GM18520 (cell line): Measurements from ENCODE around the gene KCTD1.

Experiments used
- ATAC-seq: cut with Tn5 transposase; IDR thresholded peaks from one replicate; pipeline ENCODE4 v1.9.1; 2021; ENCODE audit not compliant: unreplicated experiment

The KCTD1 gene

DNA sequence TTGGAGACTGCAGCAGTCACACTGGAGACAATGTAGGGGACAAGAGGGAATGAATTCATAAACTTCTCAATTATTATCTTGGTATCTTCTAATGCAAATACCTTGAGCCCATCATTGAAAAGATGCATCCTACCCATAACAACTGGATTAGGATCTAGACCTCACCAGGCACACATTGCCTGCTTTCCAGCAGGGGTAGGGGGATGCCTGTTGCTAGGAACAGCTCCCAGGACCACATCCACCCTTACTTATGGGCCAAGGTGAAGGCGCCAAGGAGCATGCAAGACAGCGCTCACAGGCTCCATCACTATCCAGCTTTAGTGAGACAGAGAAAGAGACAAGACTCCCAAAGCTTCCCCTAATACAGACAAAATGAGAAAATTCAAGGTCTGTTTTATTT lies 24.4 kb downstream of the KCTD1 start:
- no peak for ATAC-seq

DNA sequence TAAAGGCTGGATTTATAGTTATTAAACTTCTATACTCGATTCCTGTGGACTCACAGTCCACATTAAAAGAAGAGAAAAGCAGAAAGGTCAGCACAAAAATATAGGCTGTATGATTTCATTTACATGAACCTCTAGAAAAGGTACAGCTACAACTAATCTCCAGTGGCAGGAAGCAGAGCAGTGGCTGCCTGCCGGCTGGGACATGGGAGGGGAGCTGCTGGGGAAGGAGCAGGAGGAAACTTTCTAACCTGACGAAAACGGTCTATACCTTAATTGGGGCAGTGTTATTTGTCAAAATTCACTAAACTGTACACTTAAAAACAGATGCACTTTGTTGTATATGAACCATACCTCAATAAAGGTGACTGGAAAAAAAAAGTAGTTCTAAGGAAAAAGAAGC lies 26.7 kb downstream of the KCTD1 start:
- no peak for ATAC-seq

DNA sequence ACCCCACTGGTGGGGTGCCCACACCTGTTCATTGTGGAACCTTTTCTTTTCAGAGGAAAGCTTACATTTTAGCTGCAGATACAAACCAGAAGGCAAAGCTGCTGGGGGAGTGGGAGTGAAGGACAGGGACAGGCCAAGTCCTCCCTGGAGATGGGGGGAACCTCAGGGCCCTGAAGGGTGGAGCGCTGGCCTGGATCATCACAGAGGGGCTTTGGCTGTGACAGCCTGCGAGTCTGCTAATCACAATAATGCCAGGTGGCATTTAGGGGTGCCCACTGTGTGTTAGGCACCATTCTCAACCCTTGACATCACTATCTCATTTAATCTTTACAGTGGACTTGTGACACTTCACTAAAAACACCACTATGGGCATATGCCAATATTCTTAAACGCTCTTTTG lies 27.4 kb downstream of the KCTD1 start:
- ATAC-seq = no peak

DNA sequence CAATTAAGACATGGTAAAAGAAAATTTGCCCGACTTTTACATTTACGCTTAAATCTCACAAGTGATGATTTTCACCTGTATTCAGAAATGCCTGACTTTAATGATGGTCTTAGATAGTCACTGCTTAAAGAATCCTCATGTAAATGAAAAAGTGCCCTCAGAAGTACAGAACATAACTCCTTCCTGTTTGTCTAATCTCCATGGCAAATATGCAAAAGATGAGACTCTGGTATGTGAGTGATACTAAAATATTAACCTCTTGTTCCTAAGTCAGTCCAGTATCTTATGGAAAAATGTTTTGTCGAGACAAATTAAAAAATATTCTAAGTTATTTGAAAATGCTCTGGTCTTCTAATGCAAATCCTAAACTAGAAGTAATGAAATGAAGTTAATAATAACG lies 29.2 kb downstream of the KCTD1 start:
- ATAC-seq = no peak

DNA sequence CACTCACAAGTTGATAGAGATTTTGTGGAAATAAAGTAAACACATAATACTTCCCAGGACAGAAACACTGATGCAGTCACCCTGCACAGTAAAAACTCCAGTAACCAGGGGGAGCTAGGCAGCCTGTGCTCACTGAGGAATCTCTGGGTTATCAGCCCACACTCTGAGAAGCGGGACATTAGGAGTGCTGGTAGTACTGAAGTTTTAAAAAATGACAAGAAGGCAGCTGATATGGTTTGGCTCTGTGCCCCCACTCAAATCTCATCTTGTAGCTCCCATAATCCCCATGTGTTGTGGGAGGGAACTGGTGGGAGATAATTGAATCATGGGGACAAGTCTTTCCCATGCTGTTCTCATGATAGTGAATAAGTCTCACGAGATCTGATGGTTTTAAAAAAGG lies 31.4 kb downstream of the KCTD1 start:
- ATAC-seq = no peak

DNA sequence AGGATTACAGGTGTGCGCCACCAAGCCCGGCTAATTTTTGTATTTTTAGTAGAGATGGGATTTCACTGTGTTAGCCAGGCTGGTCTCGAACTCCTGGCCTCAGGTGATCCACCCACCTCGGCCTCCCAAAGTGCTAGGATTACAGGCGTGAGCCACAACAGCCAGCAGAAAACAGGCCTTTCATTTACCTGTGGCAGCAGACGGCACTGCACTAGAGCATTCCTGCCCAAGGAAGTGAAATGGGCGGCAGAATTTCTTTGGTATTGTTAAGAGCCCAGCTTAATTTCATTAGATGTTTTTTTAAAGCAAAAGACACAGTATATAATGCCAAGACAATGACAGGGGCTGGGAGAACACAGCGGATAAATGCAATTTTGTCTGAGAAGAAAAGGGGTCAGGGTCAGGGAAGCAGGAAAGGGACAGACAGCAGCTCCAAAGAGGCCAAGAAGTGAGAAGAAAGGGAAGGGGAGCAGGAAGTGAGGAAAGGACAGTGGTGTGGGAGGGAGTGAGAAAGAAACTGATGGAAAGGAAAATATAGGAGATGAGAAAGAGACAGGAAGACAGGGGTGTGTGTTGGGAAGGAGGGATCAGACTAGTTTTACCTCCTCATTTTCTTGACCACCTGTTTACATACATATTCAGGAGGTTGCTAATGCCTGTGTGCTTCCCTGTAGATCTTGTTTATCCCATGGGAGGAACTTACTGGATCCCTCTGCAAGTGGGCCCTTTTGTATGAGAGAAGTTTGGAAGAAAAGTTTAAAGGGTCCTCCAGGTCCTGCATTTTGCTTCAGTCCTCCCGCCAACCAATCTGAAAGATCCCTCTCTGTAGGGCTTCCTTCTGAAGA lies 32.5 kb downstream of the KCTD1 start:
- no peak for ATAC-seq

DNA sequence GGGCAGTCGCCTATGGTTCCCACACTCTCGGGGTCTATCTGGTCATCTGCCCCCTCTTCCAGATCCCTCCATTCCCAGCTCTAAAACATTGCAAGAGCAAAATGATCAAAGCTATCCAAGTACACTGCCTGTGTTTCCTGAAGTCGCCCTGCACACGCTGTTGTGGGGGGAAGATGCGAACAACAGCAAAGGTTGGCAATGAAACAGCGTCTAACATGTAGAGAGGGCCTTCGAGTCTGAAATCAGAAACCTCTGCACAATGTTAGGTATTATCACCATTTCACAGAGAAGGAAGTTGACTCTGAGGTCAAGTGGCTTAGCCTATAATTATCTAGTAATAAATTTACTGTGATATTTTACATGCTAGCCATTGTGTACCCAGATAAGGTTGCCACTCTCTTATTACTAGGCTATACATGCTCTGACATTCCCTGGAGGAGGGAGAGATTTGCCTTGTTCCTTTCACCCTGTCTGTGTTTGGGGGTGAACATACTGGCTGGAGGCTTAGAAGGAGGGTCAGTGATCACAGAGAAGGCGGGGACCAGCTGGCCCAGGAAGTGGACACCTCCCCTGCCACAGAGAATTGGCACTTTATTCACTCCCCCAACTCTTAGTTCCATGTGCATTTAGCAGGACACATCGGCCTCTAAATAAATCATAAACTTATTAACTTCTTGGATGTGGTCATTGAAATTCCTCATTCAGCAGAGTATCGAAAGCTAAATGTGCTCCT lies 36.8 kb downstream of the KCTD1 start:
- ATAC-seq = no peak

DNA sequence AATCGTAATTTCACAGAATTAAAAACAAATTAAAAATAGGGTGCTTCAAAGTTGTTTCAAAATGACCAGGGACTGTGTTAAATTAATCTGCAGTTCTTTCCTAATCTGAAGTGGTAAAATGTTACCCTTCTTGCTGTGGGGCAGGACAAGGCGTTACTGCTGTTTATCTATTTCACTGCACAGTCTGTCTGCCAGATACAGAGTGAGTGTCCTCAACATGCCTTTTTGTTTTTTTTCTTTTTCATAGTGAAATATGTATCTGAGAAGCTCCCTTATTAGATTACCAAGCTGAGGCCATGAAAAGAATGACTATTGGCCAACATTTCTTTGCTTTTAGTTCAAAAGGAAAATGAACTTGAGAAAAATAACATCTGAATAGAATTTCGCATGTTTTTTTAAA lies 38.0 kb downstream of the KCTD1 start:
- ATAC-seq = no peak

DNA sequence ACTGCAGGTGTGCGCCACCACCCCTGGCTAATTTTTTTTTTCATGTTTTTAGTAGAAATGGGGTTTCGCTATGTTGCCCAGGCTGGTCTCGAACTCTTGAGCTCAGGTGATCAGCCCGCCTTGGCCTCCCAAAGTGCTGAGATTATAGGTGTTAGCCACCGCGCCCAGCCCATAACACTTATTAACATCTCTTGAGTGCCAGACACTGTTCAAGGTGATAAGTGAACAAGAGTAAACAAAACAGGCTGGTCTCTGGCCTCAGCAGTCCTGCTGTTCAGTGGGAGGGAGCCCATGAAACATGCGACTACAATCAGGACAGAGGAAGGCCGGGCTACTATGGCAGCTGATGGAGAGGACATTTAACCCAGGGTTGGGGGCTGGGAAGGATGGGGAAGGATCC lies 42.3 kb downstream of the KCTD1 start:
- no peak for ATAC-seq

DNA sequence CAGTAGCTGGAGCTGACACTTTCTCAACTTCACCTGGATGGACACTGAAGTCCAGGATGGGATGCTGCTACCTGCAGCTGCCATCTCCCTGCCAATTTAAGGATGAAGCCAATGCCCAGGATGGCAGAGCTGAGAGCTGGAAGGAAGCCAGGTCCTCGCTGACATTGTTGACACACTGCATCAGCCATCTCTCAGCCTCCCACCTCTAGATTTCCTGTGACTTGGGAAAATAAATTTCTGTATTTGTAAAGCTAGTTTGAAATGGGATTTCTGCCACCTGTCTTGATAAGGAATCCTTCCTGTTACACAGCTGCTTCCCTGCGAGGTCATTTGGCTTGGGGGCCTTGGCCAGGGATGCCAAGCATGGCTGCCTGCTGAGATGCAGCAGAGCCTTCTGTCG lies 43.5 kb downstream of the KCTD1 start:
- ATAC-seq = no peak

DNA sequence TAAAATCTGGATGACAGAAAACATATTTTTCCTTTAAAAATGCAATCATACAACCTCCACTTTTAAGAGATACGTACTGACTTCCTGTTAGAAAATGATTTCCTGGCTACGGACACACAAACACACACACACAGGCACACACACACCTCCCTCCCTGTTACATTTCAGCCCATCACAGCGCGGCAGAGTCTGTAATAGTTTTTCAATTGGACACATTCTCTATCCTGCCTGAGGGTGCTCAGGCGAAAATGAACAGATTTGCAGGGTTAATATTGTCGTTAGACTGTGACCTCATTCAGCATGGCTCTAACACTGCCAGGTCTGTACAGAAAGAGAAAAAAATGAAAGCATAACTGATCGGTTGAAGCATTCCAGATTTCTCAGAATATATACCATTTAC lies 45.0 kb downstream of the KCTD1 start:
- no peak for ATAC-seq

DNA sequence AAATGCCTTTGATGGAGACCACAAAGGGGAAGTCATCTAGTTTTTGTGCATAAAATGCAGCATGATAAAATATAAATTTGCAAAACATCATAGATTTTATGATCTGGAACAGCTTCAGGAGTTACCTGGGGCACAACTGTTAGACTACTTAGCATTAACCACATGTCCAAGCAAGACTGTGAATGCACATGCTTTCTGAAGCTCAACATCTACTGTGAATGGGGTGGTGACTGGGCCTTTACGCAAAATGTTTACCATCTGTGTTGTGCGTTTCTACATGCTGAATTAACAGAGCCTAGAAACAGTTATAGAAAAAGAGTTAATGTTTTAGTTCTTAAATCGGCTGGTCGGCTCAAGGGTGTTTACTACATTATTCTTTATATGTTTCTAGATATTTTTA lies 45.5 kb downstream of the KCTD1 start:
- ATAC-seq = no peak

DNA sequence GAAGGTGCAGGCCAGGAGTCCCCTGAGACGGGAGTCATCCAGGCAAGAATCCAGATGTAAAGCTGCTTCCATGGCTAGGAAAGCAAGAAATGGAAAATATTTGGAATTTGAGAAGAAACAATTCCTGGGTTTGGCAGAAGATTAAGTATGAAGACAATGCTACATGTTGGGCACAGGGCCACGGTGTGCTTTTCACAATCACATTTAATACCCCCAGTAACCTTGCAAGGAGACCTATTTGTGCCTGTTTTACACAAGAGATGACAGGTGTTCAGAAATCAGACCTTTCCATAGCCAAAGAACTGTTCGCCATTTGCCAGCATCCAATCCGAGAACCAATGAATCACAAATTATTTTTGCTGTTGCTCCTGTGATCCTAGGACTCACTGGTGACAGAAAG lies 50.5 kb downstream of the KCTD1 start:
- no peak for ATAC-seq

DNA sequence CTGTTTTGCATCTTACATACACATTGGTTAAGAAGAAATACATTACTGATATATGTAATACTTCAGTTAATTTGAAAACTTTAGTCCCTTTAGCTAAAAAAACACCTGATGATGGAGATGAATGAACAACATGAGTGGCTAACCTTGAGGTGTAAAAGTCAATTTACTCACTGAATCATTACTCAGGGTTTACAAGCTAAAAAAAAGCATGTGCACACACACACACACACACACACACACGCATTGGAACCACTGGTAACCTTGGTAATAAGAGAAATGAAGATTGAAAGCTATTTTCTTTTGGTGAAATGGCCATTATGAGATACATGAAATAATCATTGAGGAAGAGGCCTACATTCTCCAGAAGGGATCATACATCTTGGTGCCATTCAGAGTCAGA lies 51.8 kb downstream of the KCTD1 start:
- ATAC-seq = no peak

DNA sequence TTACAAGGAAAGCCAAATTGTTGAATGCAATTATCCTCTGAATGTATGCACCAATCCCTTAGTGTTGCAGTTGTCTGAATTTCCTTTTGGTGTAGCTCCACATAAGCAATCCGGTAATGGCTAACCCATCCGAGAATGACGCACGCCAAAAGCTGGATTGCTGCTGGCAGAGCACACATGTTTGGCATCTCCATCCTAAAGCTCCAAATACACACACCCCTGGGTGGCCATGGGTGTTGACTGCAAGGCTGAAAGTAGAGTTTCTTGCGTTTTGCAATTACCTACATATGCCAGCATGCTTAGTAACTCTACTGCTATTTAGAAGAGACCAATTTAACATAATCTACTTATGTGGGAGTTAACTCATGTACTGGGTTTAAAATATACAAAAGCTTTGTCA lies 53.1 kb downstream of the KCTD1 start:
- no peak for ATAC-seq

DNA sequence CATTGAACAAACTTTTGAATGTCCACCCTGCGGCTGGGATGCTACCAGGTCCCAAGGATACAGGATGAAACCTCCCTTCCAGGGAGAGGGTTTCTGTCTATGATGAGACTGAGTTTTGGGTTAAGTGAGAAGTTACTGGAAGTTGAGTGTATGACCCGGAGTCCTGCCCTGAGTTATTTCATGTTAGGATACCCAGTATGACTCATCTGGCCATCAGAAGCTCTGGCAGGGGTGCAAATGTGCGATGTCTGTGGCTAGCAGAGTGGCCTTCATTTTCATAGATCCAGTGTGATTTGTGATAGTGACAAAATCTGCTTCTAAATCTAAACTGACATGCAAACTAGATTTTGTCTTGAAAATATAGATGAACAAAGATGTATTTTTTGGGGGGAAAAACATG lies 55.3 kb downstream of the KCTD1 start:
- peak; percentile 92 for ATAC-seq

DNA sequence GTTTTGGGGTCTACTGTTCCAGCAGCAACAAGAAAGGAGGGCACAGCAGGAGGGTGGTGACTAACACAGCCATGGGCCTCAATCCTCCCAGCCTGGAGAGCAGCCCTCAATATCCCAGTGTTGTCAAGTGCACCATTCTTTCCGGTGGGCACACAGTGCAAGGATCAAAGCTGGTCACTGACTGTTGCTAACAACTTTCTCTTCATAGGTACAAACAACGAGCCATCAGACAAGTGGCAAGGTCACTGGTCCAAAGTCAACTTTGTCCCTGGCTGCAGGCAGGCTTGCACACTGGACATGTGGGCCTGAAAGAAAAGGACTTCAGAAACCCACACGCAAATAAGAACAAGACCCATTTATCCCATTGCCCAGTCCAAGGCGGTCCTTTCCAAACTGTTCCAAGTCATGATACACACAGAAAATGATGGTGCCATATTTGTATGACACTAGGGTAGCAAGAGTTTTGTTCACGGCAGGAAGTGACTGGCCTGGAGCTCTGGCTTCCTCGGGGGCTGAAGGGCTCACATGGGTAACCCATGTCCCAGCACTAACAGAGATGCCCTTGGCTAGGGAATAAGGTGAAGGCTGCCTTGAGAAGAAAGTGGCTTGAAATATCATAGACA lies 57.0 kb downstream of the KCTD1 start:
- no peak for ATAC-seq

DNA sequence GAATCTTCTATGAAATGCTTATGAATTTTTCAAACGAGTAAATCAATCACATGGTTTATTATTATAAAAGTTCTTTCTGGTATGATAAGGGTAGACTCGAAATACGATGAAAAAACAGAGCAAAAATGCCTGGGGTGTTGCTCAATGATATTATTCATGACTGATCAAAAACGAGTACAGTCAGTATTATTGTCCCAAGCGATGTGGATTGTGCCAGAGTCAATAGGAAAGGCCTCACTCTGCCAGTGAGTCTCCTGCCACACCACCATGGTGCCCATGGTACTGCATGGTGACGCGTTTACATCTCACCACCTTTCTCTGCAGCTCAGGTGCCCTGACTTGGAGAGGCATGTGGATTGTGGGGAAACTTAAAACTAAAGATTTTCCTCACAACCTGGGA lies 58.5 kb downstream of the KCTD1 start:
- ATAC-seq = no peak

DNA sequence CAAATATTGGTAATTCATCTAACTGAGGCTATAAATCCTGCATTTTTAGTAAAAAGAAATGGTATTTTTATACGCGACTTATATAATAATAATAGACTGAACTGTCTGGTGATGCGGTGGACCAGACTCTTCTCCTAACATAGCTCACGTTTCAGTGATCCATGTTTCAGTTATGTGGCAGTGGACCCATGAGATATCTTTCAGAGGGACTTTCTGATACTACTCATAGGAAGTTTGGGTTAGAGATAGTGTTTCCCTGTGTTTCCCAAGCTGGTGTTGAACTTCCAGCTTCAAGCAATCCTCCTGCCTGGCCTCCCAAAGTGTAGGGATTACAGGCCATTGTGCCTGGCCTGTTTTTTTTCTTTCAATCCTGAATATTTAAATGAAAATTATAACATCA lies 59.2 kb downstream of the KCTD1 start:
- ATAC-seq = no peak

DNA sequence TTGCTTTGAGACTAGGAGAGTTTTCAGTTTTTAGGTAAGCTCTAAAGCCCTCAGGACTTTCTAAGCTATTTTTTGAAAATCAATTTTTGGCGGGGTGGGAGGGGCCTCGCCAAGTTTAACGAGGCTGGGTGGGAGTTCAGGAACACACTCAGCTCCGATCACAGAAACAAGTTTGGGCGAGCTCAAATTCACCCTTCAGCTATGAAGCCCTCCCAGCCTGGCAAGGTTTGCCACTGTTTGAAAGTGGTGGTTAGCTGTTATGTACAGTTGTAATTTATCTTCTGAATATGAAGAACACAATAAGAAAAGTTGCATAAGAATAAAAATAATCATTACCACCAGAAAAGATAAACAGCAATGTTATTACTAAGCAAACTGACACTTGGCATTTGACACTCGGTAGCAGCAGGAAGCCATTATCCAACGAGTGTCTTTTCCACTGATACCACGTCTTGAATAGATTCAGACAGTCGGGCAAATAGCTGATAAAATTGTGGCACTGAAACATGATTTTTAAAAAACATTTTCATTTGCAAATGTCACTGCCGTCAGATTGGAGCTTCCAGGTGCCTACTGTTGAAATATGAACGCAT lies 59.8 kb downstream of the KCTD1 start:
- ATAC-seq = no peak

DNA sequence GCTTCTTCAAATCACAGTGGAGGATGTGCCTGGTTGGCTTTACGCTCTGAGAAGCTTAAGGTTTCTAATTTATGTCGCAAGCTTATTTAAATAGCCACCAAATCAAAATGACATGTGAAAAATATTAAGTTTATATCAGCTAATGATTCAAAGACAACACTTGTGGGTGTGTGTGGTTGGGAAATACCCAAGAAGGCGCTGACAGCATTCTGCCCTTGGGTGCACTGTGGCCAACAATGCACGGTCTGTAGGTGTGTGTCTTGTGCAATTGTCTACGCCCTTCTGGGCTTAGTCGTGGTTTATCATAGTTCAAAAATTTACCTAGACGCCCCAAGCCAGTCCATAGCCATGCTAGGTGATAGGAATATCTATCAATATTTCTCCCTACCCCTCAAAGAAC lies 60.9 kb downstream of the KCTD1 start:
- ATAC-seq = peak; percentile 100

DNA sequence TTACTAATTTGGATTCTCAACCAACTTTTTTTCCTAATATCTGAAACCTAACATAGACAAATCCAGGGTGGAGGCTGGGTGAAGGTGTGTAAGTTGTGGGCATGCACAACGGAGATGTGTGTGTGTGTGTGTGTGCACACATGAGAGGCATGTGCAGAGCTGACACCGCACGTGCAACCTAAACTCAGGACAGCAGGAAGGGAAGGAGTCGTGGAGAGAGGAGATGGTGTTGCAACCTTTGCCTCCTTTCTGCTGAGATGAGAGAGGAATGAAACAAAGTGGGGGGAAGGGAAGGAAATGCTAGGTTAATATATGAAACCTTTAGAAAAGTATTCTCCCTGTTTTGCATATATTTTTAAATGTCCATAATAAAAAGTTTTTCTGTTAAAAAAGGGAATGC lies 64.7 kb downstream of the KCTD1 start:
- no peak for ATAC-seq
